NT2/D1 (cell line): Measurements from ENCODE around the gene SDK2.

Experiments
- DNase-seq: peaks from one replicate; pipeline ENCODE4 v3.0.0-alpha.2; 2011; ENCODE audit warnings: low read depth, low spot score
- H3K27me3 ChIP-seq: 2 replicates; pipeline ENCODE4 v1.6.0; 2011; ENCODE audit warnings: mild to moderate bottlenecking; ENCODE audit not compliant: insufficient read length, insufficient read depth
- H3K36me3 ChIP-seq: 2 replicates; pipeline ENCODE4 v1.6.1; 2011; ENCODE audit warnings: mild to moderate bottlenecking, low read length, mixed read lengths; ENCODE audit not compliant: insufficient read depth, insufficient read length
- H3K4me1 ChIP-seq: 2 replicates; pipeline ENCODE4 v1.5.1; 2011; ENCODE audit not compliant: insufficient read depth, insufficient read length
- H3K4me3 ChIP-seq: 2 replicates; pipeline ENCODE4 v1.5.1; 2011; ENCODE audit warnings: low read depth; ENCODE audit not compliant: insufficient read length
- H3K9ac ChIP-seq: 2 replicates; pipeline ENCODE4 v1.6.0; 2011; ENCODE audit warnings: low read depth; ENCODE audit not compliant: insufficient read length
- H3K9me3 ChIP-seq: 2 replicates; pipeline ENCODE4 v1.5.1; 2011; ENCODE audit warnings: mild to moderate bottlenecking, low read length; ENCODE audit not compliant: insufficient read depth
- SUZ12 ChIP-seq: IDR thresholded peaks from 2 replicates; pipeline ENCODE4 v1.6.1; 2011; ENCODE audit not compliant: insufficient read length, insufficient read depth; ENCODE audit errors: extremely low read depth
- YY1 ChIP-seq: IDR thresholded peaks from 2 replicates; pipeline ENCODE4 v1.6.1; 2011; ENCODE audit not compliant: insufficient read length, insufficient read depth
- ZNF274 ChIP-seq: IDR thresholded peaks from 2 replicates; pipeline ENCODE4 v1.6.1; 2011; ENCODE audit warnings: mild to moderate bottlenecking, low read depth, low read length

SDK2 gene

DNA sequence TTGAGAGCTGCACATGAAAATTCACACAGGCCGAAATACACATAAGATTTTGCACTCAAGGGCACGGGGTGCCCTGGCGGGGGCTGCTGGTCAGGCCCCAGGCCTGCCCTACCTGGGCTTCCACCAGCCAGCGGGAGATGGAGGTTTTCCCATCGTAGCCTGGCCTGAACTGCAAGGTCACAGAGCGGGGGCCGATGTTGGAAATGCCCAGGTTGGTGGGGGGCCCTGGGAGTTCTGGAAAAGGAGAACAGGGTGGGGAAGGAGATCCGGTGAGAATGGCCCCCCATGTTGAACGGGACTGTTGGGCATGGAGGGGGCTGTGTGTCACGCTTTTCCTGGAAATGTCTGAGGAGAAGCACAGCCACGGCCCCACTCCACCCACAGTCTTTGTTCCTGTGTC lies 245.2 kb downstream of the SDK2 start:
- no peaks in the 10 kb centered on the region for H3K9me3 ChIP-seq
- no peak overlapping the region for H3K4me3 ChIP-seq
- no peak overlapping the region for H3K9ac ChIP-seq
- peaks cover 5% of the 10 kb centered on the region for H3K4me1 ChIP-seq
- H3K27me3 ChIP-seq: no peaks in the 10 kb centered on the region
- DNase-seq: no peak
- peaks cover 53% of the 10 kb centered on the region for H3K36me3 ChIP-seq
- TF ChIP-seq ZNF274 (no peak), SUZ12 (no peak), YY1 (no peak)

DNA sequence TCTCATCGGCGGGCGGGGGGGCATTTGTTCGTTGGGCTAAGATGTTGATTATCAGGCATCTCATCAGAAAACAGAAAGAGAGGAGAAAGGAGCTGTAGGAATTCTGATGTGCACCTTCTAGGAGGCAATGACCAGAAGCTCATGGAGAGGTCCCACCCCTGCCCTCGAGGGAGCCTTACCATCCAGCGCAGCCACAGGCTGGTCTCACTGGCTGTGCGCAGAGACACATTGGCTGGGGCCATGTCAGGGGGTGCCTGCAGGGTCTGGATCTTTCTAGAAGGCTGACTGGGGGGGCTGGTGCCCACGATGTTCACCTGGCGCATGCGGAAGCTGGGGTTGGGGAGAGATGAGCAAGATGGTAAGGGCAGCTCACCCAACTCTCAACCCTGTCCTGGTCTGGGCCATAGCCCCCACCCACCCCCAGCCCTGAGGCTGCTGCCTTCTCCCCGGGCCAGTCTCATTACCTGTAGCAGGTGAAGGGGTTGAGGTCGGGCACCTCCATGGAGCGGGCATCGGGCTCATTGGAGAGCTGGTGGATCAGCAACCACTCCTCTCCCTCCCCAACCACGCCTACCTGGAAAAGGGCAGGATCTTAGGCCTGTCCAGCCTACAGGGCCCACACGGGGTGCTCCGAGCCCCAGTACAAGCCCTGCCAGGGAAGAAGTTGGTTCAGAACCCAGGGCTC lies 246.2 kb downstream of the SDK2 start:
- H3K27me3 ChIP-seq: no peaks in the 10 kb centered on the region
- H3K36me3 ChIP-seq: peaks cover 57% of the 10 kb centered on the region
- no peak overlapping the region for H3K9ac ChIP-seq
- no peak overlapping the region for H3K4me3 ChIP-seq
- H3K9me3 ChIP-seq: no peaks in the 10 kb centered on the region
- H3K4me1 ChIP-seq: peaks cover 9% of the 10 kb centered on the region
- no peak for DNase-seq
- no peak for TF ChIP-seq SUZ12

DNA sequence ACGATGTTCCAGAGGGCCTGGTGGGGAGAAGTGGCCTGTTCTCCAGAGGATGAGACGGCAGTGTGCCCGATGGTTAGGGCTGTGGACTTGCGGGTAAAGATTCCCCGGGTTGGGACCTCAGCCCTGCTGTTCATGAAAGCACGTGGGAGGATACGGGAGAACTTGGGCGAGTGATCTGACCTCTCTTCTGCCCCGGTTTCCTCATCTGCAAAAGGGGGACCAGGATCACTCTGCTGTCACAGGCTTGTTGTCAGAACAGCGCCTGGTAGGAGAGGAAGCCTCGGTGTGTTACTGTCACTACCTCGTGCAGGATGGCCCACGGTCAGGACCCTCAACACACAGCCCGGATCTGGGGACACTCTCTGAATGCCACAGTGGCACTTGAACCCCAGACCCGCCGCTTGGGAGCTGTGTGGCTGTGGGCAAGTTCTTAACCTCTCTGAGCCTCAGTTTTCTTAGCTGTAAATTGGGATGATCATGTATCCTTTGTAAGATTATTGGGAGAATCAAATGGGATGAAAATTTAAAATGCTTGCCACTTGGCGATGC lies 246.9 kb downstream of the SDK2 start:
- no peak overlapping the region for H3K9ac ChIP-seq
- peaks cover 57% of the 10 kb centered on the region for H3K36me3 ChIP-seq
- TF ChIP-seq SUZ12 (no peak), YY1 (no peak), ZNF274 (no peak)
- no peaks in the 10 kb centered on the region for H3K27me3 ChIP-seq
- no peak for DNase-seq
- no peak overlapping the region for H3K4me3 ChIP-seq
- no peaks in the 10 kb centered on the region for H3K9me3 ChIP-seq
- peaks cover 9% of the 10 kb centered on the region for H3K4me1 ChIP-seq

DNA sequence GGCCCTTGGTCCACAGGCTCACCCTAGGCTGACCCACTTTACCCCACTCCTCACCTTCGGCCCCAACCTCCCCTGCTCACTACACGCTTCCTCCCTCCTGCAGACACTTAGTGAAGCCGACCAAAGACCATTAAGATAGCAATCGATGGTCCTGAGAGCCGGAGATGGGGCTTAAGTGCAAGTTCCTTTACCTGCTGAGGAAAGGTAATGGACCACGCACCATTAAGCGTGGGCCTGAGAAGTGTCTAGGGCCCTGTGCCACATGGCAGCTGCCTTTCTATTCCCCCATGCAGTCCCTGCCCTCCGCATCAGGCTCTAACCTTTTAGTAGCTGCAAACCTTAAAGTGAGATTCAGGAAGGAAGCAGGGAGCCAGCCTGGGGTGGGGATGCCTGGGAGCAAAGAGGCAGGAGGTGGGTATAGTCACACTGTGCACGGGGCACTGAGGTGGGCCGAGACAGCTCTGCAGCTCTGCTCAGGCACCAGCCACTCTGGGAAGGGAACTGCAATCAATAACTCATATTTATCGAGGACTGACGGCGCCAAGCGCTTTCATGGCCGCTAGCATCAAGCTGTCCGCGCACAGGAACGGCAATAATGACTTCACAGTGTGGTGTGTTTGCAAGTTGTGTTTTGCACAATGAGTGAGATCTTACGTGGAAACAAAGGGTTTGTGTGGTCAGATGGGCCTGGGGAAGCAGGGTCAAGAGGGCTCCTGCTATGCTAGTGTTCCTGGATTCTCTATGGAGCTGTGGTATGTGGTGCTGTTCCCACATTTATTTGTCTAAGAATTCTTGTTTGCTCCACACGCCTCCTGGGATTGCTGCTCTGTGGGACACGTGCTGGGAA lies 247.6 kb downstream of the SDK2 start:
- H3K36me3 ChIP-seq: peaks cover 51% of the 10 kb centered on the region
- no peak for TF ChIP-seq YY1
- no peak for TF ChIP-seq SUZ12
- TF ChIP-seq ZNF274: no peak
- peaks cover 6% of the 10 kb centered on the region for H3K4me1 ChIP-seq
- H3K27me3 ChIP-seq: no peaks in the 10 kb centered on the region
- no peak overlapping the region for H3K4me3 ChIP-seq
- no peak for DNase-seq
- H3K9me3 ChIP-seq: no peaks in the 10 kb centered on the region
- H3K9ac ChIP-seq: no peak overlapping the region

DNA sequence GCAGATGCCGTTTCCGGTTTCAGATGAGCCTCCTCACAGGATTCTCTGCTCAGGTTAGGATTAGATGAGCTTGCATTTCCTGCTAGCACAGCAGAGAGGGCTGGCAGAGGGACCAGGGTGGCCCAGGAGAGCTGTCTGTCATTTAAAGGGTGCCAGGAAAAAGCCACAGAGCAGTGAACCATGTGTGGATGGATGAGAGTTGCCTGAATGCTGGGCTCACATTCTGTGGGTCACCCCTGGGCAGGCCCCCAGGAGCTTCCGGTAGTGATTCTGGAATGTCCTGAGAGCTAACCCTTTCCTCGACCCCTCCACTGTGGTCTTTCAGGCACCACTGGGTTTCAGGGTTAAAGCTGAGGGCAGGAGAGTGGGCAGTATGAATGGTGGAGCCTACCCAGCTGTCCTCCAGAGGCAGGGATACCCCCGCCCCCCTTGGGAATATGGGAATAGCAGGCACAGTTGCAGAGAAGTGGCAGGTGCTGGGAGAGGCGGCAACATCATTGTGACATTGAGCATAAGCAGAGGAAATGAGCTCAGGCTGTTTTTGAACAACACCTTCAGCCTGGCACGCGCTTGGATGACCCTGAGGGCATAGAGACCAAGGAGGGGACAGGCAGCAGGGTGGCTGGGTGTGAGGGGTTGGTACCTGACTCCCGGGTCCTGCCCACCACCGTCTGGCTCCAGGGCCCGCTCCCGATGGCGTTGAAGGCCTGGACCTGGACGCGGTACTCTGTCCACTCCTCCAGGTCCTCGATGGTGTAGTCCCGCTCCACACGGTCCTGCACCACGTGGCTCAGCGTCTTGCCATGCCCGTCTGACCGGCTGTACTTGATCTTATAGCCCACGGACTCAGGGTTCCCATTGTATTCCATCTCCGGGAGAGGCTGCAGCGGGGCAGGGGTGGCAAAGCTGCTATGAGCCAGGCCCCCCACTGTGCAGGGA lies 249.5 kb downstream of the SDK2 start:
- H3K4me3 ChIP-seq: no peak overlapping the region
- TF ChIP-seq SUZ12: no peak
- TF ChIP-seq YY1: no peak
- no peak for TF ChIP-seq ZNF274
- no peak overlapping the region for H3K9ac ChIP-seq
- no peak for DNase-seq
- H3K9me3 ChIP-seq: no peaks in the 10 kb centered on the region
- no peaks in the 10 kb centered on the region for H3K27me3 ChIP-seq
- peaks cover 6% of the 10 kb centered on the region for H3K4me1 ChIP-seq
- H3K36me3 ChIP-seq: peaks cover 45% of the 10 kb centered on the region

DNA sequence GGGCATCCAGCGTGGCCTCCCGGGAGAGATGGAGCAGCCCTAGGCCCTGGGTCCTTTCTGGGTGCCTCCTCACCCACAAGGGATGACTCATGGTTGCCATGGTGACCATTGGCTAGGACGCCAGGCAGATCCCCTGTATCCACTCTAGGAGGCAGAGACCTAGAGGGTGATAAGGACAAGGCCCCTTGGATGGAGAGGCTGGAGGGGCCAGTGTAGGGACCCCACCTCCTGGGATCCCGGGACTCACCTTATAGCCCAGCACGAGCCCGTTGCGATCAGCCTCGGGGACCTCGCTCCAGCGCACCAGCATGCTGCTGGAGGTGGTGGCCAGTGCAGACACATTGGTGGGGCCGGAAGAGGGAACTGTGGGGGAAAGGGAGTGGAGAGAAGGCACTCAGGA lies 250.3 kb downstream of the SDK2 start:
- Histone ChIP-seq H3K4me1 (peaks cover 6% of the 10 kb centered on the region), H3K4me3 (no peak overlapping the region), H3K27me3 (no peaks in the 10 kb centered on the region), H3K36me3 (peaks cover 38% of the 10 kb centered on the region), H3K9ac (no peak overlapping the region), H3K9me3 (no peaks in the 10 kb centered on the region)
- TF ChIP-seq YY1 (no peak), ZNF274 (no peak), SUZ12 (no peak)
- no peak for DNase-seq

DNA sequence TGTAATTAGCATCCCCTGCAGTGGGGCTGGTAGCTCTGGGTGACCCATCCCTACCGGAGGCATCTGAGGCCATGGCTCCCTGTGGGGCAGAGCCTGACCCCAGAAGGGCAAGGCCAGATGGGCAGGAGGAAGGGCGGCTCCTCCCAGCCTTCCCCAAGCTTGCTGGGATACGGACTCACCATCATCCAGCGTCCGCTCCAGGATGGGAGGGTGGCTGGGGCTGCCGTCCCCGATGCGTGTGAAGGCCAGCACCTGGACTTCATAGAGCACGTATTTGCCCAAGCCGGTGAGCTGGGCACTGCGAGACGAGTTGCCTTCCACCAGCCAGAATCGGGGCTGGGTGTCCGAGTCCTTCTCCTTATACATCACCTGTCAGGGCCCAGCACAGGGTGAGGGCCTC lies 250.9 kb downstream of the SDK2 start:
- H3K4me3 ChIP-seq: no peak overlapping the region
- no peaks in the 10 kb centered on the region for H3K27me3 ChIP-seq
- peaks cover 7% of the 10 kb centered on the region for H3K4me1 ChIP-seq
- H3K9ac ChIP-seq: no peak overlapping the region
- H3K9me3 ChIP-seq: no peaks in the 10 kb centered on the region
- TF ChIP-seq ZNF274 (no peak), YY1 (no peak)
- DNase-seq: no peak
- peaks cover 37% of the 10 kb centered on the region for H3K36me3 ChIP-seq
